Measurements from ENCODE around the gene MIA.

- TF ChIP-seq FOXA1 (IDR thresholded peaks at IDR 0.05) (no peak), ARNT (IDR thresholded peaks at IDR 0.05) (no peak), LEF1 (IDR thresholded peaks at IDR 0.05; ENCODE audit: borderline replicate concordance) (no peak), FOXM1 (IDR thresholded peaks at IDR 0.05; ENCODE audit: borderline replicate concordance) (no peak), PKNOX1 (IDR thresholded peaks at IDR 0.05) (no peak), BHLHE40 (IDR thresholded peaks at IDR 0.05; ENCODE audit: borderline replicate concordance) (no peak)
Measured at GRCh38 chr19:40752257-40752781, 23.0 kb upstream of the MIA start.
